ENCODE measurements around the gene PARD3.

- TF ChIP-seq EZH2 (IDR thresholded peaks at IDR 0.05) (no peak), CTCF (IDR thresholded peaks at IDR 0.05) (no peak)
Measured at GRCh38 chr10:34217524-34217923, 597.6 kb downstream of the PARD3 start.

Data from neural progenitor cell (in vitro differentiated cells).